Measurements from ENCODE around the gene SETBP1. TPM values are rescaled to one million over a fixed set of nuclear protein-coding genes. Genes with fewer than 3 reads are reported as not detected.

Gene SETBP1
- total and polyA plus RNA-seq, 9 of the 15 experiments (the other 6 are each of a cell fraction or from before 2014, with no cell fraction given) = under 0.01 to 0.13 (median 0.04) TPM

GRCh38 chr18:44793685-44794084 lies 113.0 kb downstream of the SETBP1 start:
- FAIRE-seq (no peak), DNase-seq (ENCODE audit: extremely low read depth in 1 of 4, low spot score in 3 of 4) (no peak), ATAC-seq (no peak)
- no peaks in the 10 kb centered on the region for H4K20me1 ChIP-seq (replicated peaks; ENCODE audit: control insufficient read depth, insufficient read depth, low read length)
- intact Hi-C loops (cut with micrococcal nuclease) (no loop called here), in situ Hi-C loops (cut with MboI) (no loop called here)
- no peaks in the 10 kb centered on the region for H3K36me3 ChIP-seq (ENCODE audit: control insufficient read depth, insufficient read depth, low read length)
- no peak overlapping the region for H2AFZ ChIP-seq (ENCODE audit: low read depth, low read length)
- POLR2A ChIA-PET = no interaction called here
- no peaks in the 10 kb centered on the region for H3K79me2 ChIP-seq (ENCODE audit: control insufficient read depth, insufficient read depth, low read length)
- no TSS peak for BruUV-seq (replicated peaks)
- no peak overlapping the region for H3K27ac ChIP-seq (ENCODE audit: extremely low read depth, low read depth, low read length)
- no peaks in the 10 kb centered on the region for H3K27me3 ChIP-seq (ENCODE audit: control insufficient read depth in 2 of 2, insufficient read depth in 2 of 2, low read length in 2 of 2)
- H3K9ac ChIP-seq (ENCODE audit: insufficient read depth in 1 of 2, low read depth in 2 of 2, low read length in 2 of 2) = no peak overlapping the region
- H3K4me1 ChIP-seq (replicated peaks in 1 of 2; ENCODE audit: control insufficient read depth in 2 of 2, insufficient read depth in 2 of 2, low read length in 2 of 2) = no peaks in the 10 kb centered on the region
- no peak overlapping the region for H3K4me2 ChIP-seq (ENCODE audit: insufficient read depth, low read length)
- WGBS (ENCODE audit: insufficient coverage, low coverage, missing lambda C conversion rate) = 0% methylated on average over 1 of the region's 1 CpG
- no peaks in the 10 kb centered on the region for H3K9me1 ChIP-seq (ENCODE audit: control insufficient read depth, insufficient read depth, low read length)
- H3K9me3 ChIP-seq (replicated peaks; ENCODE audit: control insufficient read depth, insufficient read depth, low read depth, low read length) = no peaks in the 10 kb centered on the region
- H3K4me3 ChIP-seq = no peak overlapping the region
- CTCF ChIA-PET (ENCODE audit: low intra/inter-chr PET ratio) = no interaction called here
- TF ChIP-seq CTBP1 (IDR thresholded peaks at IDR 0.05; ENCODE audit: borderline replicate concordance) = no peak
- no peak for TF ChIP-seq SMARCA5 (IDR thresholded peaks at IDR 0.05)
- TF ChIP-seq, protein P1, sequence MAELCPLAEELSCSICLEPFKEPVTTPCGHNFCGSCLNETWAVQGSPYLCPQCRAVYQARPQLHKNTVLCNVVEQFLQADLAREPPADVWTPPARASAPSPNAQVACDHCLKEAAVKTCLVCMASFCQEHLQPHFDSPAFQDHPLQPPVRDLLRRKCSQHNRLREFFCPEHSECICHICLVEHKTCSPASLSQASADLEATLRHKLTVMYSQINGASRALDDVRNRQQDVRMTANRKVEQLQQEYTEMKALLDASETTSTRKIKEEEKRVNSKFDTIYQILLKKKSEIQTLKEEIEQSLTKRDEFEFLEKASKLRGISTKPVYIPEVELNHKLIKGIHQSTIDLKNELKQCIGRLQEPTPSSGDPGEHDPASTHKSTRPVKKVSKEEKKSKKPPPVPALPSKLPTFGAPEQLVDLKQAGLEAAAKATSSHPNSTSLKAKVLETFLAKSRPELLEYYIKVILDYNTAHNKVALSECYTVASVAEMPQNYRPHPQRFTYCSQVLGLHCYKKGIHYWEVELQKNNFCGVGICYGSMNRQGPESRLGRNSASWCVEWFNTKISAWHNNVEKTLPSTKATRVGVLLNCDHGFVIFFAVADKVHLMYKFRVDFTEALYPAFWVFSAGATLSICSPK (IDR thresholded peaks at IDR 0.05; ENCODE audit: borderline replicate concordance) = no peak
- no peak for TF ChIP-seq SIRT6 (IDR thresholded peaks at IDR 0.05; ENCODE audit: low read depth, low read length)
- no peak for TF ChIP-seq ZNF76 (CRISPR knock-in tag; IDR thresholded peaks at IDR 0.05; ENCODE audit: borderline replicate concordance)
- TF ChIP-seq, protein P2, sequence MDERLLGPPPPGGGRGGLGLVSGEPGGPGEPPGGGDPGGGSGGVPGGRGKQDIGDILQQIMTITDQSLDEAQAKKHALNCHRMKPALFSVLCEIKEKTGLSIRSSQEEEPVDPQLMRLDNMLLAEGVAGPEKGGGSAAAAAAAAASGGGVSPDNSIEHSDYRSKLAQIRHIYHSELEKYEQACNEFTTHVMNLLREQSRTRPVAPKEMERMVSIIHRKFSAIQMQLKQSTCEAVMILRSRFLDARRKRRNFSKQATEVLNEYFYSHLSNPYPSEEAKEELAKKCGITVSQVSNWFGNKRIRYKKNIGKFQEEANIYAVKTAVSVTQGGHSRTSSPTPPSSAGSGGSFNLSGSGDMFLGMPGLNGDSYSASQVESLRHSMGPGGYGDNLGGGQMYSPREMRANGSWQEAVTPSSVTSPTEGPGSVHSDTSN (CRISPR knock-in tag; IDR thresholded peaks at IDR 0.05; ENCODE audit: low read depth) = no peak
- TF ChIP-seq, protein P2 (tag; conservative IDR thresholded peaks at IDR 0.05; ENCODE audit: low read depth) = no peak
- no peak for TF ChIP-seq FOXK2 (conservative IDR thresholded peaks at IDR 0.05 in 1 of 2, IDR thresholded peaks at IDR 0.05 in 1 of 2; ENCODE audit: low read depth in 2 of 2)
- TF ChIP-seq U2AF2 (optimal IDR thresholded peaks at IDR 0.05; ENCODE audit: low read depth, low read length) = no peak
- no peak for TF ChIP-seq ETS1 (conservative IDR thresholded peaks at IDR 0.05; ENCODE audit: control insufficient read depth, low read depth, low read length)
- TF ChIP-seq CGGBP1 (CRISPR knock-in tag; IDR thresholded peaks at IDR 0.05) = no peak
- TF ChIP-seq HEY1 (CRISPR knock-in tag; IDR thresholded peaks at IDR 0.05; ENCODE audit: borderline replicate concordance) = no peak
- no peak for TF ChIP-seq XRCC3 (IDR thresholded peaks at IDR 0.05)
- TF ChIP-seq MNT (conservative IDR thresholded peaks at IDR 0.05) = no peak
- no peak for TF ChIP-seq HDAC1 (IDR thresholded peaks at IDR 0.05)
- TF ChIP-seq MEF2A (IDR thresholded peaks at IDR 0.05; ENCODE audit: control insufficient read depth, low read depth, low read length) = no peak
- TF ChIP-seq PHTF2 (CRISPR knock-in tag; IDR thresholded peaks at IDR 0.05) = no peak
